Spinal cord (tissue), 10 donors: ENCODE data around the gene GPHN. TPM values are rescaled to one million over a fixed set of nuclear protein-coding genes. Genes with fewer than 3 reads are reported as not detected.
"Not testable (repeated sequence)": the region's sequence is repeated elsewhere in the genome, so short reads cannot be mapped to it uniquely, and the experiment has no call there.

Experiments used
- DNase-seq, 6 donors: peaks; one replicate each; pipeline versions ENCODE4 v3.0.0 to v3.0.0-alpha.2; 2013 to 2015; ENCODE audit warnings: low spot score in 6 of 6, low read depth in 4 of 6
- H3K27ac ChIP-seq: one replicate; pipeline ENCODE4 v1.5.1; 2013; ENCODE audit warnings: low read depth, low read length, control low read depth
- H3K27me3 ChIP-seq: one replicate; pipeline ENCODE4 v1.6.1; 2013; ENCODE audit warnings: low read length; ENCODE audit not compliant: control insufficient read depth, insufficient read depth
- H3K36me3 ChIP-seq: one replicate; pipeline ENCODE4 v1.6.1; 2013; ENCODE audit warnings: low read length; ENCODE audit not compliant: control insufficient read depth, insufficient read depth
- H3K4me1 ChIP-seq: one replicate; pipeline ENCODE4 v1.6.1; 2013; ENCODE audit warnings: low read length; ENCODE audit not compliant: control insufficient read depth, insufficient read depth
- H3K4me3 ChIP-seq: one replicate; pipeline ENCODE4 v1.5.1; 2013; ENCODE audit warnings: low read depth, low read length, control low read depth
- H3K9me3 ChIP-seq: one replicate; pipeline ENCODE4 v1.6.1; 2013; ENCODE audit warnings: low read length; ENCODE audit not compliant: control insufficient read depth, insufficient read depth
- WGBS: methylation state at CpG from one replicate; pipeline ENCODE4 v1.1.5; 2013; ENCODE audit warnings: missing lambda C conversion rate; ENCODE audit not compliant: insufficient coverage; 5-methylcytosine and 5-hydroxymethylcytosine counted together
- polyA plus RNA-seq, 2 donors: library from polyadenylated mRNA; unstranded; fragments of 120-200 nt; gene quantifications; one replicate each; pipeline ENCODE4 v1.2.1, GENCODE V29; 2013; ENCODE audit not compliant: insufficient read length in 2 of 2
- total RNA-seq, 2 donors: library from RNA; depleted of rRNA in 1 of 2; stranded (reverse); fragments of 120-200 nt in 1 of 2; fragments of >200 nt in 1 of 2; gene quantifications; one replicate each; pipeline versions ENCODE4 v1.2.3 to v1.2.4, GENCODE V29; 2013 to 2014
- donor health status: healthy.

GPHN gene
- total and polyA plus RNA-seq, 4 donors: 38.5 to 115 (median 103) TPM

DNA sequence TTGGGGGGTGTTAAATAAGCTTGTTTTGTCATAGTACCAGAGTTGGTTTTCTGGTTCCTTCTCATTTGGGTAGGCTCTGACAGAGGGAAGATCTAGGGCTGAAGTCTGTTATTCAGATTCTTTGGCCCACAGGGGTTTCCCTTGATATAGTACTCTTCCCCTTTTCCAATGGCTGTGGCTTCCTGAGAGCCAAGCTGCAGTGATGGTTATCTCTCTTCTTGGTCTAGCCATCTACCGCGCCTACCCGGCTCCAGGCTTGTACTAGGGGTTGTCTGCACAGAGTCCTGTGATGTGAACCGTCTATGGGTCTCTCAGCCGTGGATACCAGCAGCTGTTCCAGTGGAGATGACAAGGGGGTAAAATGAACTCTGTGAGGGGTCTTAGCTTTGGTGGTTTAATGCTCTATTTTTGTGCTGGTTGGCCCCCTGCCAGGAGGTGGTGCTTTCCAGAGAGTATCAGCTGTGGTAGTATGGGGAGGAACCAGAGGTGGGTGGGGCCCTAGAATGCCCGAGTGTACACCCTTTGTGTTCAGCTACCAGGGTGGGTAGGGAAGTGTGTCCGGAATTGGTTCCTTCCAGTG is 209.7 kb downstream of the GPHN start:
- WGBS: 97% methylated on average over 7 of the region's 7 CpGs
- no peaks in the 10 kb centered on the region for H3K36me3 ChIP-seq

GRCh38 chr14:66724996-66725395 is 217.0 kb downstream of the GPHN start:
- peaks cover 3% of the 10 kb centered on the region for H3K9me3 ChIP-seq
- no CpG with 5 or more reads among the region's 1 CpG for WGBS
- no peaks in the 10 kb centered on the region for H3K36me3 ChIP-seq

More for the DNA sequence above, 209.7 kb downstream of the GPHN start:
- H3K27me3 ChIP-seq: no peaks in the 10 kb centered on the region
- DNase-seq: no peak
- H3K9me3 ChIP-seq: peaks cover 2% of the 10 kb centered on the region
- H3K27ac ChIP-seq: no peak overlapping the region
- no peaks in the 10 kb centered on the region for H3K4me1 ChIP-seq
- H3K4me3 ChIP-seq: no peak overlapping the region

GRCh38 chr14:66731298-66731697 is 223.4 kb downstream of the GPHN start:
- H3K27me3 ChIP-seq, DNase-seq, H3K4me3 ChIP-seq, H3K27ac ChIP-seq, H3K9me3 ChIP-seq, H3K4me1 ChIP-seq, H3K36me3 ChIP-seq: not testable (repeated sequence)
- WGBS: 100% methylated on average over 1 of the region's 1 CpG

More at GRCh38 chr14:66724996-66725395, 217.0 kb downstream of the GPHN start:
- DNase-seq: no peak
- no peaks in the 10 kb centered on the region for H3K4me1 ChIP-seq
- no peak overlapping the region for H3K27ac ChIP-seq
- no peaks in the 10 kb centered on the region for H3K27me3 ChIP-seq
- no peak overlapping the region for H3K4me3 ChIP-seq

DNA sequence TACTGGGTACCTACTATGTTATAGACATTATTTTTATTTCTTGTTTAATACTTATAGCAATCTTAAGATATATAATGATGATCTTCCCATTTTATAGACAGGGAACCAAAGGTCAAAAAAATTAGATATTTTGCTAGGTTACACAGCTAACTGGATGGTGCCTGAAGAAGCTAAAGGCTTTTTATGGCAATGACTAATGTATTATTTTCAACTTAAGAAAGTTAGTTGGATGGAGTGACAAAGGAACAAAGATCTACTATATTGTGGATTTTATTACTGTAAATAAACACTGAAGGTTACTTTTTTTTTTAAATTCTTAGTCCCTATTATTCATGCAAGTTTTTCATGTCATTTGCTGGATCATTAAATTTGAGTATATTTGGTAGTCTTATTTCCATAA is 227.9 kb downstream of the GPHN start:
- no peaks in the 10 kb centered on the region for H3K4me1 ChIP-seq
- H3K9me3 ChIP-seq: peaks cover 10% of the 10 kb centered on the region
- no peaks in the 10 kb centered on the region for H3K36me3 ChIP-seq
- no peak overlapping the region for H3K4me3 ChIP-seq
- DNase-seq: no peak
- no peaks in the 10 kb centered on the region for H3K27me3 ChIP-seq
- H3K27ac ChIP-seq: no peak overlapping the region

- Histone ChIP-seq H3K4me3 (no peak overlapping the region), H3K27ac (no peak overlapping the region), H3K4me1 (no peaks in the 10 kb centered on the region), H3K27me3 (no peaks in the 10 kb centered on the region), H3K36me3 (no peaks in the 10 kb centered on the region), H3K9me3 (peaks cover 7% of the 10 kb centered on the region)
- DNase-seq: no peak
These were observed 231.9 kb downstream of the GPHN start for GRCh38 chr14:66739826-66740225.

- DNase-seq: no peak
- Histone ChIP-seq H3K36me3 (no peaks in the 10 kb centered on the region), H3K4me3 (no peak overlapping the region), H3K27ac (no peak overlapping the region), H3K9me3 (peaks cover 3% of the 10 kb centered on the region), H3K27me3 (no peaks in the 10 kb centered on the region), H3K4me1 (no peaks in the 10 kb centered on the region)
- WGBS: no CpG with 5 or more reads among the region's 1 CpG
These were observed 237.1 kb downstream of the GPHN start for GRCh38 chr14:66745078-66745477.

DNA sequence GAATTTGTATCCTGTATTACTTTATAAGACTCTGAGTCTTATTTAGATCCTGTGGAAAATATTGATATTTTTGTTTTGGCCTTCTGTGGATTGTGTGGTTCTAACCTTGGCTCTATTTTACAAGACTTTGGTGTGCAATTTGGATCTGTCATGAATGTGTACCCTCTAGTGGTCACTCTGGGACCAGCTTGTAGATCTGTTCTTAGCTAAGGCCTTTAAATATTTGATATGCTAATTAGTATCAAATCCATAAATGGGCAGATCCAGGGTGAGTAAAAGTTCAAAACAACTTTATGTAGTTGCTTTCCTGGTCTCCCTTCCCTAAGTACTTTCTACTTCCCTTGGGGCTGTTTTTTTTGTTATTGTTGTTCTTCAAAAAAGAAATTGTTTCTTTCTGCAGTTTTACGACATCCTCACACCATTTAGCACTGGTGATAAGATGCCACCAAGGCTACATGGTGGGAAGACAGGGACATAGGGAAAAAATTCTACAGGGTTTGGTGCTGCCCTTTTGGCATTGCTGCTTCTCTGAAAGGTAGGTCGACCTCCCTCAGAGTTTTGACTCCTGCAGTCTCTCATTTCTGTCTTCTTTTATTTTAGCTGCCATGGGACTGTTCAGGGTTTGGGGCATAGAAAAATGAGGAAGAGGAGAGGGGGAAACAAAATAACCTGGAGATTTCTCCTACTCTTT is 238.5 kb downstream of the GPHN start:
- H3K27ac ChIP-seq: no peak overlapping the region
- no peak overlapping the region for H3K4me3 ChIP-seq
- H3K4me1 ChIP-seq: no peaks in the 10 kb centered on the region
- no peaks in the 10 kb centered on the region for H3K9me3 ChIP-seq
- no CpG with 5 or more reads among the region's 2 CpGs for WGBS
- H3K27me3 ChIP-seq: no peaks in the 10 kb centered on the region
- no peaks in the 10 kb centered on the region for H3K36me3 ChIP-seq
- DNase-seq: peak in 3 of 6 donors; percentile 1 to 34 (median 22)

GRCh38 chr14:66752109-66752508 is 244.2 kb downstream of the GPHN start:
- no peak overlapping the region for H3K27ac ChIP-seq
- no peaks in the 10 kb centered on the region for H3K4me1 ChIP-seq
- no peak for DNase-seq
- H3K27me3 ChIP-seq: no peaks in the 10 kb centered on the region
- H3K4me3 ChIP-seq: no peak overlapping the region
- H3K36me3 ChIP-seq: no peaks in the 10 kb centered on the region
- WGBS: no CpG with 5 or more reads among the region's 2 CpGs
- no peaks in the 10 kb centered on the region for H3K9me3 ChIP-seq

GRCh38 chr14:66758031-66758613 is 250.2 kb downstream of the GPHN start:
- no peaks in the 10 kb centered on the region for H3K27me3 ChIP-seq
- no peak overlapping the region for H3K27ac ChIP-seq
- 86% methylated on average over 5 of the region's 6 CpGs for WGBS

DNA sequence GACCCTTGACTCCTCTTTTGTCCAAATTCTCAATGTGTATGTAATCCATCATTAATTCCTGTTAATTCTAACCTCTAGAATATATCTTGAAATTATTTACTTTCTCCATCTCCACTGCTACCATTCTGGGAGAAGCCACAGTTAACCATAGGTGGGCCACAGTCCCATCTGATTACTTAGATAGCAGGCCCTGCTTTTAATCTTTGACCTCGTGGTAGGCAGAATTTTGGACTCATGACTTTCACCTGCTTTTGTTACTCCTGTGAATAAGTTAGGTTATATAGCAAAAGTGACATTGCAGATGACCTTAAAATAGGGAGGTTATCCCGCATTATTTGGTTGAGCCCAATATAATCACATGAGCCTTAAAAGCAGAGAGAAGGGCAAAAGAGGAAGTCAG is 264.2 kb downstream of the GPHN start:
- H3K36me3 ChIP-seq: no peaks in the 10 kb centered on the region
- H3K27me3 ChIP-seq: no peaks in the 10 kb centered on the region
- H3K4me3 ChIP-seq: no peak overlapping the region
- no peak overlapping the region for H3K27ac ChIP-seq
- H3K9me3 ChIP-seq: peaks cover 2% of the 10 kb centered on the region
- no peaks in the 10 kb centered on the region for H3K4me1 ChIP-seq
- DNase-seq: no peak
- no CpG with 5 or more reads among the region's 2 CpGs for WGBS

More at GRCh38 chr14:66758031-66758613, 250.2 kb downstream of the GPHN start:
- Histone ChIP-seq H3K4me3 (no peak overlapping the region), H3K36me3 (no peaks in the 10 kb centered on the region), H3K4me1 (no peaks in the 10 kb centered on the region), H3K9me3 (no peaks in the 10 kb centered on the region)
- no peak for DNase-seq
